GM12873 (cell line): ENCODE measurements around the gene NT5M.

Experiments
- CTCF ChIP-seq: IDR thresholded peaks from 2 replicates; pipeline ENCODE4 v1.5.1; 2012; ENCODE audit warnings: low read depth, mild to moderate bottlenecking, moderate library complexity, low read length, control low read depth; ENCODE audit not compliant: insufficient read depth; ENCODE audit errors: missing control alignments

NT5M gene

GRCh38 chr17:17342242-17342945, 39.2 kb downstream of the NT5M start:
- TF ChIP-seq CTCF: no peak

DNA sequence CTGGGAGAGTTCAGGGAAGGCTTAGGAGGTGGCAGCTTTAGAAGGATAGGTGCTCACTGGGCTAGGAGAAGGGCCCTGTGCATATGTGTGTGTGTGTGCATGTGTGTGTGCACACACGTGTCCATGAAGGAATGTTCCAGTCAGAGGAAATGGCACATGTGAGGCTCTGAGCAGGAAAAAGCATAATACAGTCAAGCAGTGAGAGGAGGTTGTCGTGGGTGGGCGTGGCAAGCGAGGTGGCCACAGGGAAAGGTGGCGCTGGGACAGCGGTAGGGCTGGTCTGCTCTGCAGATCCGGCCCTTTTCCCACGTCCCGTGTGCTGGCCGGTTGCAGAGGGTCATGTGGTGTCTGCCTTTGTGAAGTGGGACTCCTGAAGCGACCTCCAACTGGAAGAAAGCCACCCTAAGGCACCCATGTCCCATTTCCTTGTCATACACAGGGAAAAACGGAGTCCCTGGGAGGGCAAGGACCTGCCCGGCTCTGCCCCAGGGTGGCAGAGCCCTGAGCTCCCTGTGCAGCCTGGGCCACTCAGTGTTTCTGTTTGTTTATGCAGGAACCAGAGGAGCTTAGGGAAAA, 40.1 kb downstream of the NT5M start:
- no peak for TF ChIP-seq CTCF

DNA sequence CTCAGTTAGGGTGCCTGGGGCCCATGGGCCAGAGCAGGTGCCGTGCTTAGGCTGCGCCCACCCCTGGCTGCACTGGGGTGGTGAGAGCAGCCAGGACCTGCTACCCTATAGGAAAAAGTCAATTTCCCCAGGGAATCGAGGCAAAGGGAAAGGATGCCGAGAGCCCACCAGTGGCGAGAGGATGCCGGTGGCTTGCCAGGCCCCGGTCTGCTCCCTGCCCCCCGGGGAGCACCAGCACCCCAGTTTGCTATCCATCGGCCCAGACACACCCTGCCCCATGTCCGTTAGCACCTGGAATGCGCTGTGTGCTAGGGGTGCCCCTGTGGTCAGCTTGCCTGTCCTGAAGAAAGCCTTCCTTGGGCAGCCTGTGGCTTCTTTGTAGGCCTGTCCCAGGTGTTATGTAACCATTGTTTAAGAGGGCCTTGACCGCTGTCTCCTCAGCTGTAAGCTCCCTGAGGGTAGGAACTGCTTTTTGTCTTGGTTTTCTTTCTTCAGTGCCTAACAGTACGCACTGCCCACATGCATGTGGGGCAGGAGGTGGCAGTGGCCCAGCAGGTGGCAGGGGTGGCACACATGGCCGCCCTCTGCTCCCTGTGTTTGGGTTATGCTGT, 40.8 kb downstream of the NT5M start:
- no peak for TF ChIP-seq CTCF

GRCh38 chr17:17344507-17345293, 41.5 kb downstream of the NT5M start:
- TF ChIP-seq CTCF: no peak

DNA sequence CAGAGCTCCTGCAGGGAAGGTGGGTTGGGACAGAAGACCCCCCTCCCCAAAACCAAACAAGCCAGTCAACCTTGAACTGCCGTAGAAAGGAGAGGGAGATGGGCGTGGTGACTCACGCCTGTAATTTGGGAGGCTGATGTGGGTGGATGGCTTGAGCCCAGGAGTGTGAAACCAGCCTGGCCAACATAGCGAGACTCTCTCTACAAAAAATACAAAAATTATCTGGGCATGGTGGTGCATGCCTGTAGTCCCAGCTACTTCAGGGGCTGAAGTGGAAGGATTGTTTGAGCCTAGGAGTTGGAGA, 42.1 kb downstream of the NT5M start:
- TF ChIP-seq CTCF: no peak

GRCh38 chr17:17345686-17346427, 42.7 kb downstream of the NT5M start:
- no peak for TF ChIP-seq CTCF
